ENCODE measurements around the gene KLRC4. TPM values are rescaled to one million over a fixed set of nuclear protein-coding genes. Genes with fewer than 3 reads are reported as not detected.

KLRC4 gene
- polyA plus RNA-seq, 1 donor from 2014 or later: 8.2 TPM

DNA sequence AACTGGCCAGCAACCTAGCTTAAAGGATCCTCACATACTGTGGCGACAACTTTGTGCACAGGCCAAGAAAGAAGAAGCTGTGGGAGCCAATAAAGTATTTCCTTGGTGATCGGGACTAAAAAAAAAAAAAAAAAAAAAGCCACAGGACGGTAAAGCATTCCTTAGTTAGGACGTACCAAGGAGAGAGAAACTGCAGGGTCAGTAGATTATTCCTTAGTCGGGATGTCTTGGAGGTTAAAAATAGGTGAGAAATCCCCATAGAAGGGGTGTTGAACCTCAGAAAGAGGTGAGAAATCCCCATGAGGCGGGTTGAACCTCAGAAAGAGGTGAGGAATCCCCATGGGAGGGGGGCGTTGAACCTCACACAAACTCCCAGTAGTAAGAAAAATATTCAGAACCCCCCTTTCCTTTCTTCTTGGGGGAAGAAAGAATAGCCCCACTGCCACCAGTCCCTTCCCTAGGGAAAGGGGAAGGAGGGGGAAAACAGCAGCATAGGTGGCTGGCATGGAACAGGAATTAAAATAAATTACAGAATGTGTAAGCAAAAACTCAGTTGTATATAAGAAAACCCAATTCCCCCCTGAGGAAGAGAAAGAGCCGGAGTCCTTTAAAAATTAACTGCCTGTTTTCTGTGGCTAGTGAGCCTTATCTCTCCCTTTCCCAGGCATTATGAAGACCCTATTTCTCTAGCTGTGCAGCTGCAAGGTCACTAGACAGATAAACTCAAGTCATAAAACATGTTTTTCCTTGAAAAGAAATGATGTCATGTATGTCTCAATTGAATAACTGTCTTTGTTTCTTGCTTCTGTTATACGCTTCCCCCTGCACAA, 46.5 kb downstream of the KLRC4 start:
- Histone ChIP-seq H3K27ac (ENCODE audit: low read length) (no peak overlapping the region), H3K4me2 (ENCODE audit: low read length) (no peak overlapping the region), H3K9ac (ENCODE audit: low read length) (no peak overlapping the region)

DNA sequence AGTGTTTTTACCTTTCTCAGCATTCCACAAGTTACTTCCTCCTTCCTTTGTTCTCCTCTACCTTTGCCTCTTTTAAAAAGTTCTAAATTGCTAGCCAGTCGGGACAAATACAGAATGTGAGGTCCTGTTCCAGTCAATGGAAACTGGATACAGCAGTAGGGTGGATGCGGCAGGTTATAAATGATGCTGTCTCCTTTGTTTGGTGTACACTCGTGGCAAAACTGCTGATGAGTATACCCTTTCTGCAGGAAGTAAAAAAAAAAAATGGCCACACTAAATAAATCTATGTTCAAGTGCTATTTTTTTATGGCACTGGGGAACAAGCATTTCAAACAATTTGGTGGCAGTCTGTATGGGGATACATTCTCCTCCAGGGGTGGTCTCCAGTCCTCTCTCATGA, 47.2 kb downstream of the KLRC4 start:
- Histone ChIP-seq H3K9me3 (ENCODE audit: low read length) (no peaks in the 10 kb centered on the region), H2AFZ (ENCODE audit: low read depth, low read length) (no peak overlapping the region), H3K27ac (ENCODE audit: low read length) (no peak overlapping the region), H4K20me1 (ENCODE audit: insufficient read depth) (no peaks in the 10 kb centered on the region), H3K9me2 (ENCODE audit: insufficient read depth, low read length) (no peaks in the 10 kb centered on the region), H3K27me3 (ENCODE audit: insufficient read depth, low read depth, low read length) (no peaks in the 10 kb centered on the region), H3K36me3 (ENCODE audit: insufficient read depth, low read length) (no peaks in the 10 kb centered on the region), H3K79me2 (replicated peaks; ENCODE audit: insufficient read depth, low read length) (no peaks in the 10 kb centered on the region), H3K9ac (ENCODE audit: low read length) (no peak overlapping the region), H3F3A (ENCODE audit: insufficient read depth, low read length, poor library complexity, severe bottlenecking) (no peaks in the 10 kb centered on the region), H3K4me3 (ENCODE audit: low read length) (no peak overlapping the region), H3K4me2 (ENCODE audit: low read length) (no peak overlapping the region)
- TF ChIP-seq EP300 (conservative IDR thresholded peaks at IDR 0.05; ENCODE audit: poor library complexity, severe bottlenecking) (no peak), TAF1 (IDR thresholded peaks at IDR 0.05; ENCODE audit: low read depth) (no peak), EZH2 (IDR thresholded peaks at IDR 0.05; ENCODE audit: borderline replicate concordance, insufficient read depth, low read length, poor library complexity, severe bottlenecking) (no peak), SMC3 (conservative IDR thresholded peaks at IDR 0.05; ENCODE audit: poor library complexity) (no peak), MXI1 (conservative IDR thresholded peaks at IDR 0.05; ENCODE audit: poor library complexity, severe bottlenecking) (no peak), RAD21 (conservative IDR thresholded peaks at IDR 0.05) (no peak), POLR2AphosphoS5 (IDR thresholded peaks at IDR 0.05) (no peak)
- TF ChIP-seq, protein P1, sequence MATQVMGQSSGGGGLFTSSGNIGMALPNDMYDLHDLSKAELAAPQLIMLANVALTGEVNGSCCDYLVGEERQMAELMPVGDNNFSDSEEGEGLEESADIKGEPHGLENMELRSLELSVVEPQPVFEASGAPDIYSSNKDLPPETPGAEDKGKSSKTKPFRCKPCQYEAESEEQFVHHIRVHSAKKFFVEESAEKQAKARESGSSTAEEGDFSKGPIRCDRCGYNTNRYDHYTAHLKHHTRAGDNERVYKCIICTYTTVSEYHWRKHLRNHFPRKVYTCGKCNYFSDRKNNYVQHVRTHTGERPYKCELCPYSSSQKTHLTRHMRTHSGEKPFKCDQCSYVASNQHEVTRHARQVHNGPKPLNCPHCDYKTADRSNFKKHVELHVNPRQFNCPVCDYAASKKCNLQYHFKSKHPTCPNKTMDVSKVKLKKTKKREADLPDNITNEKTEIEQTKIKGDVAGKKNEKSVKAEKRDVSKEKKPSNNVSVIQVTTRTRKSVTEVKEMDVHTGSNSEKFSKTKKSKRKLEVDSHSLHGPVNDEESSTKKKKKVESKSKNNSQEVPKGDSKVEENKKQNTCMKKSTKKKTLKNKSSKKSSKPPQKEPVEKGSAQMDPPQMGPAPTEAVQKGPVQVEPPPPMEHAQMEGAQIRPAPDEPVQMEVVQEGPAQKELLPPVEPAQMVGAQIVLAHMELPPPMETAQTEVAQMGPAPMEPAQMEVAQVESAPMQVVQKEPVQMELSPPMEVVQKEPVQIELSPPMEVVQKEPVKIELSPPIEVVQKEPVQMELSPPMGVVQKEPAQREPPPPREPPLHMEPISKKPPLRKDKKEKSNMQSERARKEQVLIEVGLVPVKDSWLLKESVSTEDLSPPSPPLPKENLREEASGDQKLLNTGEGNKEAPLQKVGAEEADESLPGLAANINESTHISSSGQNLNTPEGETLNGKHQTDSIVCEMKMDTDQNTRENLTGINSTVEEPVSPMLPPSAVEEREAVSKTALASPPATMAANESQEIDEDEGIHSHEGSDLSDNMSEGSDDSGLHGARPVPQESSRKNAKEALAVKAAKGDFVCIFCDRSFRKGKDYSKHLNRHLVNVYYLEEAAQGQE (IDR thresholded peaks at IDR 0.05; ENCODE audit: borderline replicate concordance): no peak
- TF ChIP-seq, protein P2, sequence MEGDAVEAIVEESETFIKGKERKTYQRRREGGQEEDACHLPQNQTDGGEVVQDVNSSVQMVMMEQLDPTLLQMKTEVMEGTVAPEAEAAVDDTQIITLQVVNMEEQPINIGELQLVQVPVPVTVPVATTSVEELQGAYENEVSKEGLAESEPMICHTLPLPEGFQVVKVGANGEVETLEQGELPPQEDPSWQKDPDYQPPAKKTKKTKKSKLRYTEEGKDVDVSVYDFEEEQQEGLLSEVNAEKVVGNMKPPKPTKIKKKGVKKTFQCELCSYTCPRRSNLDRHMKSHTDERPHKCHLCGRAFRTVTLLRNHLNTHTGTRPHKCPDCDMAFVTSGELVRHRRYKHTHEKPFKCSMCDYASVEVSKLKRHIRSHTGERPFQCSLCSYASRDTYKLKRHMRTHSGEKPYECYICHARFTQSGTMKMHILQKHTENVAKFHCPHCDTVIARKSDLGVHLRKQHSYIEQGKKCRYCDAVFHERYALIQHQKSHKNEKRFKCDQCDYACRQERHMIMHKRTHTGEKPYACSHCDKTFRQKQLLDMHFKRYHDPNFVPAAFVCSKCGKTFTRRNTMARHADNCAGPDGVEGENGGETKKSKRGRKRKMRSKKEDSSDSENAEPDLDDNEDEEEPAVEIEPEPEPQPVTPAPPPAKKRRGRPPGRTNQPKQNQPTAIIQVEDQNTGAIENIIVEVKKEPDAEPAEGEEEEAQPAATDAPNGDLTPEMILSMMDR (IDR thresholded peaks at IDR 0.05; ENCODE audit: poor library complexity, severe bottlenecking): no peak

More for the DNA sequence above, 46.5 kb downstream of the KLRC4 start:
- Histone ChIP-seq H3K9me2 (ENCODE audit: insufficient read depth, low read length) (no peaks in the 10 kb centered on the region), H3K9me3 (ENCODE audit: low read length) (no peaks in the 10 kb centered on the region), H2AFZ (ENCODE audit: low read depth, low read length) (no peak overlapping the region), H3K36me3 (ENCODE audit: insufficient read depth, low read length) (no peaks in the 10 kb centered on the region), H3K79me2 (replicated peaks; ENCODE audit: insufficient read depth, low read length) (no peaks in the 10 kb centered on the region), H3K27me3 (ENCODE audit: insufficient read depth, low read depth, low read length) (no peaks in the 10 kb centered on the region), H3F3A (ENCODE audit: insufficient read depth, low read length, poor library complexity, severe bottlenecking) (no peaks in the 10 kb centered on the region), H3K4me3 (ENCODE audit: low read length) (no peak overlapping the region), H4K20me1 (ENCODE audit: insufficient read depth) (no peaks in the 10 kb centered on the region)
- TF ChIP-seq RAD21 (conservative IDR thresholded peaks at IDR 0.05) (no peak), EP300 (conservative IDR thresholded peaks at IDR 0.05; ENCODE audit: poor library complexity, severe bottlenecking) (no peak), TAF1 (IDR thresholded peaks at IDR 0.05; ENCODE audit: low read depth) (no peak)
- TF ChIP-seq, protein P2 (IDR thresholded peaks at IDR 0.05; ENCODE audit: poor library complexity, severe bottlenecking): no peak
